Renal cortical epithelial cell (primary cell): Measurements from ENCODE around the gene PTHLH. TPM values are rescaled to one million over a fixed set of nuclear protein-coding genes. Genes with fewer than 3 reads are reported as not detected.

Experiments
- DNase-seq: peaks from one replicate; pipeline ENCODE4 v3.0.0-alpha.2; 2011; ENCODE audit warnings: low read depth
- total RNA-seq: library from RNA; depleted of rRNA; stranded (reverse); fragments of >200 nt; gene quantifications from 2 replicates; pipeline ENCODE4 v1.2.3, GENCODE V29; 2014

The PTHLH gene
- total RNA-seq, 1 donor from 2014 or later, result 0.40 TPM

GRCh38 chr12:27937768-27938167 is 34.8 kb downstream of the PTHLH start:
- peak; percentile 11 for DNase-seq

- peak; percentile 14 for DNase-seq
These were observed 36.3 kb downstream of the PTHLH start for GRCh38 chr12:27936196-27936595.

- no peak for DNase-seq
These were observed 38.3 kb downstream of the PTHLH start for GRCh38 chr12:27934276-27934675.

- no peak for DNase-seq
These were observed 41.1 kb downstream of the PTHLH start for GRCh38 chr12:27931390-27931789.

- no peak for DNase-seq
These were observed 45.2 kb downstream of the PTHLH start for GRCh38 chr12:27927347-27927746.

- DNase-seq, result no peak
These were observed 48.0 kb downstream of the PTHLH start for GRCh38 chr12:27924350-27925135.

GRCh38 chr12:27922531-27923139 is 49.9 kb downstream of the PTHLH start:
- peak; percentile 56 for DNase-seq

- DNase-seq, result no peak
These were observed 52.8 kb downstream of the PTHLH start for GRCh38 chr12:27919671-27920235.

GRCh38 chr12:27915536-27915935 is 57.0 kb downstream of the PTHLH start:
- DNase-seq, result no peak

GRCh38 chr12:27915021-27915420 is 57.5 kb downstream of the PTHLH start:
- DNase-seq, result no peak

- no peak for DNase-seq
These were observed 58.4 kb downstream of the PTHLH start for GRCh38 chr12:27913999-27914614.

GRCh38 chr12:27911397-27911796 is 61.1 kb downstream of the PTHLH start:
- DNase-seq, result no peak

Other genes starting within 250 kb of the PTHLH start
- 16.7 and 23.6 TPM in 2 replicates for gene KLHL42, start 192.5 kb downstream of the PTHLH start, total RNA-seq
- not detected in 2 replicates for gene MANSC4, start 192.5 kb downstream of the PTHLH start, total RNA-seq
- gene CCDC91, start 217.7 kb upstream of the PTHLH start, total RNA-seq, result 39.8 and 41.8 TPM in 2 replicates